Measurements from ENCODE around the gene BACH2. TPM values are rescaled to one million over a fixed set of nuclear protein-coding genes. Genes with fewer than 3 reads are reported as not detected.
"Not testable (repeated sequence)": the region's sequence is repeated elsewhere in the genome, so short reads cannot be mapped to it uniquely, and the experiment has no call there.

The BACH2 gene
- total and polyA plus RNA-seq, 2 experiments from 2014 or later, result 1.6 to 5.7 TPM

DNA sequence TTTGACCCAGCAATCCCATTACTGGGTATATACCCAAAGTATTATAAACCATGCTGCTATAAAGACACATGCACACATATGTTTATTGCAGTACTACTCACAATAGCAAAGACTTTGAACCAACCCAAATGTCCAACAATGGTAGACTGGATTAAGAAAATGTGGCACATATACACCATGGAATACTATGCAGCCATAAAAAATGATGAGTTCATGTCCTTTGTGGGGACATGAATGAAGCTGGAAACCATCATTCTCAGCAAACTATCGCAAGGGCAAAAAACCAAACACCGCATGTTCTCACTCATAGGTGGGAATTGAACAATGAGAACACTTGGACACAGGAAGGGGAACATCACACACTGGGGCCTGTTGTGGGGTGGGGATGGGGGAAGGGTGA, 168.0 kb downstream of the BACH2 start:
- H3K79me2 ChIP-seq (replicated peaks; ENCODE audit: insufficient read depth); H3K4me1 Mint-ChIP-seq: not testable (repeated sequence)

GRCh38 chr6:90127595-90127994, 169.0 kb downstream of the BACH2 start:
- Histone ChIP-seq H3K79me2 (replicated peaks; ENCODE audit: insufficient read depth) (no peaks in the 10 kb centered on the region), H3K27ac (ENCODE audit: low read depth) (0 out of 2 replicates have a peak overlapping the region, but pooled peaks have one; percentile 50), H2AFZ (no peak overlapping the region), H3K4me2 (no peak overlapping the region), H3K36me3 (ENCODE audit: insufficient read depth) (no peaks in the 10 kb centered on the region), H4K20me1 (replicated peaks; ENCODE audit: insufficient read depth) (no peaks in the 10 kb centered on the region), H3K9me2 (ENCODE audit: insufficient read depth) (no peaks in the 10 kb centered on the region), H3K4me1 (ENCODE audit: insufficient read depth) (no peaks in the 10 kb centered on the region), H3F3A (replicated peaks; ENCODE audit: low read depth) (no peaks in the 10 kb centered on the region), H3K4me3 (no peak overlapping the region), H3K27me3 (ENCODE audit: insufficient read depth) (no peaks in the 10 kb centered on the region)
- Mint-ChIP-seq H3K9me3 (no peaks in the 10 kb centered on the region), H3K4me1 (no peaks in the 10 kb centered on the region; the same call in 2 of the 3 replicates), H3K27me3 (ENCODE audit: insufficient read depth, low read depth, poor library complexity) (no peaks in the 10 kb centered on the region), H3K36me3 (ENCODE audit: low read depth) (no peaks in the 10 kb centered on the region), H3K4me3 (no peak overlapping the region), H3K27ac (no peak overlapping the region)
- DNase-seq (ENCODE audit: low spot score), result no peak
- no peak for TF ChIP-seq EZH2phosphoT487 (IDR thresholded peaks at IDR 0.05; ENCODE audit: unreplicated experiment)
- no peak for TF ChIP-seq STAT1 (IDR thresholded peaks at IDR 0.05; ENCODE audit: unreplicated experiment)
- no peak for TF ChIP-seq JUNB (IDR thresholded peaks at IDR 0.05; ENCODE audit: unreplicated experiment)
- TF ChIP-seq, protein P1, sequence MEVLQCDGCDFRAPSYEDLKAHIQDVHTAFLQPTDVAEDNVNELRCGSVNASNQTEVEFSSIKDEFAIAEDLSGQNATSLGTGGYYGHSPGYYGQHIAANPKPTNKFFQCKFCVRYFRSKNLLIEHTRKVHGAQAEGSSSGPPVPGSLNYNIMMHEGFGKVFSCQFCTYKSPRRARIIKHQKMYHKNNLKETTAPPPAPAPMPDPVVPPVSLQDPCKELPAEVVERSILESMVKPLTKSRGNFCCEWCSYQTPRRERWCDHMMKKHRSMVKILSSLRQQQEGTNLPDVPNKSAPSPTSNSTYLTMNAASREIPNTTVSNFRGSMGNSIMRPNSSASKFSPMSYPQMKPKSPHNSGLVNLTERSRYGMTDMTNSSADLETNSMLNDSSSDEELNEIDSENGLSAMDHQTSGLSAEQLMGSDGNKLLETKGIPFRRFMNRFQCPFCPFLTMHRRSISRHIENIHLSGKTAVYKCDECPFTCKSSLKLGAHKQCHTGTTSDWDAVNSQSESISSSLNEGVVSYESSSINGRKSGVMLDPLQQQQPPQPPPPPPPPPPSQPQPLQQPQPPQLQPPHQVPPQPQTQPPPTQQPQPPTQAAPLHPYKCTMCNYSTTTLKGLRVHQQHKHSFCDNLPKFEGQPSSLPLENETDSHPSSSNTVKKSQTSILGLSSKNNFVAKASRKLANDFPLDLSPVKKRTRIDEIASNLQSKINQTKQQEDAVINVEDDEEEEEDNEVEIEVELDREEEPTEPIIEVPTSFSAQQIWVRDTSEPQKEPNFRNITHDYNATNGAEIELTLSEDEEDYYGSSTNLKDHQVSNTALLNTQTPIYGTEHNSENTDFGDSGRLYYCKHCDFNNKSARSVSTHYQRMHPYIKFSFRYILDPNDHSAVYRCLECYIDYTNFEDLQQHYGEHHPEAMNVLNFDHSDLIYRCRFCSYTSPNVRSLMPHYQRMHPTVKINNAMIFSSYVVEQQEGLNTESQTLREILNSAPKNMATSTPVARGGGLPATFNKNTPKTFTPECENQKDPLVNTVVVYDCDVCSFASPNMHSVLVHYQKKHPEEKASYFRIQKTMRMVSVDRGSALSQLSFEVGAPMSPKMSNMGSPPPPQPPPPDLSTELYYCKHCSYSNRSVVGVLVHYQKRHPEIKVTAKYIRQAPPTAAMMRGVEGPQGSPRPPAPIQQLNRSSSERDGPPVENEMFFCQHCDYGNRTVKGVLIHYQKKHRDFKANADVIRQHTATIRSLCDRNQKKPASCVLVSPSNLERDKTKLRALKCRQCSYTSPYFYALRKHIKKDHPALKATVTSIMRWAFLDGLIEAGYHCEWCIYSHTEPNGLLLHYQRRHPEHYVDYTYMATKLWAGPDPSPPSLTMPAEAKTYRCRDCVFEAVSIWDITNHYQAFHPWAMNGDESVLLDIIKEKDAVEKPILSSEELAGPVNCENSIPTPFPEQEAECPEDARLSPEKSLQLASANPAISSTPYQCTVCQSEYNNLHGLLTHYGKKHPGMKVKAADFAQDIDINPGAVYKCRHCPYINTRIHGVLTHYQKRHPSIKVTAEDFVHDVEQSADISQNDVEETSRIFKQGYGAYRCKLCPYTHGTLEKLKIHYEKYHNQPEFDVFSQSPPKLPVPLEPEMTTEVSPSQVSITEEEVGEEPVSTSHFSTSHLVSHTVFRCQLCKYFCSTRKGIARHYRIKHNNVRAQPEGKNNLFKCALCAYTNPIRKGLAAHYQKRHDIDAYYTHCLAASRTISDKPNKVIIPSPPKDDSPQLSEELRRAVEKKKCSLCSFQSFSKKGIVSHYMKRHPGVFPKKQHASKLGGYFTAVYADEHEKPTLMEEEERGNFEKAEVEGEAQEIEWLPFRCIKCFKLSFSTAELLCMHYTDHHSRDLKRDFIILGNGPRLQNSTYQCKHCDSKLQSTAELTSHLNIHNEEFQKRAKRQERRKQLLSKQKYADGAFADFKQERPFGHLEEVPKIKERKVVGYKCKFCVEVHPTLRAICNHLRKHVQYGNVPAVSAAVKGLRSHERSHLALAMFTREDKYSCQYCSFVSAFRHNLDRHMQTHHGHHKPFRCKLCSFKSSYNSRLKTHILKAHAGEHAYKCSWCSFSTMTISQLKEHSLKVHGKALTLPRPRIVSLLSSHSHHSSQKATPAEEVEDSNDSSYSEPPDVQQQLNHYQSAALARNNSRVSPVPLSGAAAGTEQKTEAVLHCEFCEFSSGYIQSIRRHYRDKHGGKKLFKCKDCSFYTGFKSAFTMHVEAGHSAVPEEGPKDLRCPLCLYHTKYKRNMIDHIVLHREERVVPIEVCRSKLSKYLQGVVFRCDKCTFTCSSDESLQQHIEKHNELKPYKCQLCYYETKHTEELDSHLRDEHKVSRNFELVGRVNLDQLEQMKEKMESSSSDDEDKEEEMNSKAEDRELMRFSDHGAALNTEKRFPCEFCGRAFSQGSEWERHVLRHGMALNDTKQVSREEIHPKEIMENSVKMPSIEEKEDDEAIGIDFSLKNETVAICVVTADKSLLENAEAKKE (CRISPR knock-in tag; IDR thresholded peaks at IDR 0.05), result no peak
- no peak for TF ChIP-seq NANOG (IDR thresholded peaks at IDR 0.05; ENCODE audit: borderline replicate concordance)
- TF ChIP-seq POLR2AphosphoS5 (IDR thresholded peaks at IDR 0.05; ENCODE audit: low read depth), result no peak
- no peak for TF ChIP-seq ZNF331 (CRISPR knock-in tag; IDR thresholded peaks at IDR 0.05; ENCODE audit: low read depth)
- TF ChIP-seq, protein P2, sequence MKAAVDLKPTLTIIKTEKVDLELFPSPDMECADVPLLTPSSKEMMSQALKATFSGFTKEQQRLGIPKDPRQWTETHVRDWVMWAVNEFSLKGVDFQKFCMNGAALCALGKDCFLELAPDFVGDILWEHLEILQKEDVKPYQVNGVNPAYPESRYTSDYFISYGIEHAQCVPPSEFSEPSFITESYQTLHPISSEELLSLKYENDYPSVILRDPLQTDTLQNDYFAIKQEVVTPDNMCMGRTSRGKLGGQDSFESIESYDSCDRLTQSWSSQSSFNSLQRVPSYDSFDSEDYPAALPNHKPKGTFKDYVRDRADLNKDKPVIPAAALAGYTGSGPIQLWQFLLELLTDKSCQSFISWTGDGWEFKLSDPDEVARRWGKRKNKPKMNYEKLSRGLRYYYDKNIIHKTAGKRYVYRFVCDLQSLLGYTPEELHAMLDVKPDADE (IDR thresholded peaks at IDR 0.05), result no peak
- no peak for ATAC-seq

More for the DNA sequence above, 168.0 kb downstream of the BACH2 start:
- not testable (repeated sequence) for H3K4me2 ChIP-seq; H3K27ac Mint-ChIP-seq; DNase-seq (ENCODE audit: low spot score); H3F3A ChIP-seq (replicated peaks; ENCODE audit: low read depth); H3K27ac ChIP-seq (ENCODE audit: low read depth); H3K4me3 Mint-ChIP-seq; H3K36me3 ChIP-seq (ENCODE audit: insufficient read depth); H3K9me3 Mint-ChIP-seq; H3K4me1 ChIP-seq (ENCODE audit: insufficient read depth); ATAC-seq; H3K36me3 Mint-ChIP-seq (ENCODE audit: low read depth); H3K4me3 ChIP-seq; H3K27me3 ChIP-seq (ENCODE audit: insufficient read depth); H3K9me2 ChIP-seq (ENCODE audit: insufficient read depth); H2AFZ ChIP-seq; H3K27me3 Mint-ChIP-seq (ENCODE audit: insufficient read depth, low read depth, poor library complexity); H4K20me1 ChIP-seq (replicated peaks; ENCODE audit: insufficient read depth)

All from GM23338 (cell line).